ENCODE data around the gene KLHL36.
"Not testable (repeated sequence)": the region's sequence is repeated elsewhere in the genome, so short reads cannot be mapped to it uniquely, and the experiment has no call there.

The KLHL36 gene

GRCh38 chr16:84673561-84673960 lies 25.2 kb downstream of the KLHL36 start:
- no peak for DNase-seq

GRCh38 chr16:84675423-84675822 lies 27.1 kb downstream of the KLHL36 start:
- DNase-seq = no peak

GRCh38 chr16:84675884-84676283 lies 27.6 kb downstream of the KLHL36 start:
- DNase-seq = no peak

GRCh38 chr16:84677017-84677803 lies 28.9 kb downstream of the KLHL36 start:
- DNase-seq = no peak

- DNase-seq = no peak
Observed at GRCh38 chr16:84677849-84678248, 29.5 kb downstream of the KLHL36 start.

GRCh38 chr16:84678541-84678940 lies 30.2 kb downstream of the KLHL36 start:
- no peak for DNase-seq

- no peak for DNase-seq
Observed at GRCh38 chr16:84680165-84680842, 32.0 kb downstream of the KLHL36 start.

GRCh38 chr16:84680843-84681629 lies 32.7 kb downstream of the KLHL36 start:
- DNase-seq = no peak

- DNase-seq = no peak
Observed at GRCh38 chr16:84683691-84684591, 35.6 kb downstream of the KLHL36 start.

GRCh38 chr16:84684592-84684965 lies 36.3 kb downstream of the KLHL36 start:
- DNase-seq = no peak

- DNase-seq = no peak
Observed at GRCh38 chr16:84685210-84685609, 36.9 kb downstream of the KLHL36 start.

- no peak for DNase-seq
Observed at GRCh38 chr16:84686707-84687298, 38.5 kb downstream of the KLHL36 start.

GRCh38 chr16:84687715-84688114 lies 39.4 kb downstream of the KLHL36 start:
- DNase-seq = no peak

GRCh38 chr16:84688163-84688562 lies 39.9 kb downstream of the KLHL36 start:
- DNase-seq = not testable (repeated sequence)

- no peak for DNase-seq
Observed at GRCh38 chr16:84689111-84689510, 40.8 kb downstream of the KLHL36 start.

GRCh38 chr16:84690088-84690819 lies 41.9 kb downstream of the KLHL36 start:
- DNase-seq = no peak

- DNase-seq = no peak
Observed at GRCh38 chr16:84692451-84693214, 44.3 kb downstream of the KLHL36 start.

GRCh38 chr16:84693869-84694268 lies 45.6 kb downstream of the KLHL36 start:
- DNase-seq = not testable (repeated sequence)

GRCh38 chr16:84694980-84695379 lies 46.7 kb downstream of the KLHL36 start:
- DNase-seq = no peak

GRCh38 chr16:84699147-84699711 lies 50.9 kb downstream of the KLHL36 start:
- no peak for DNase-seq

All from stimulated activated CD4-positive, alpha-beta T cell treated with anti-CD3 and anti-CD28 coated beads, Interleukin-4, amount 100 ng/mL, for 1 hour (primary cell).